Mucosa of rectum (tissue), 2 donors: ENCODE data around the gene SNX9.
"Not testable (repeated sequence)": the region's sequence is repeated elsewhere in the genome, so short reads cannot be mapped to it uniquely, and the experiment has no call there.

Experiments
- H3K27ac ChIP-seq, 2 donors: one replicate each; pipeline ENCODE4 v1.7.0; 2013; ENCODE audit warnings: inconsistent platforms in 2 of 2, low read depth in 2 of 2, low read length in 2 of 2
- H3K27me3 ChIP-seq, 2 donors: one replicate each; pipeline ENCODE4 v1.7.0; 2013; ENCODE audit warnings: low read length in 2 of 2; ENCODE audit not compliant: control insufficient read depth in 2 of 2, insufficient read depth in 2 of 2
- H3K36me3 ChIP-seq, 2 donors: one replicate each; pipeline ENCODE4 v1.7.0; 2013; ENCODE audit warnings: low read length in 2 of 2; ENCODE audit not compliant: control insufficient read depth in 2 of 2, insufficient read depth in 2 of 2
- H3K4me1 ChIP-seq, 2 donors: one replicate each; pipeline ENCODE4 v1.7.0; 2013; ENCODE audit warnings: low read length in 2 of 2, mild to moderate bottlenecking in 1 of 2; ENCODE audit not compliant: control insufficient read depth in 2 of 2, insufficient read depth in 2 of 2
- H3K4me3 ChIP-seq, 2 donors: one replicate each; pipeline ENCODE4 v1.7.0; 2013; ENCODE audit warnings: low read length in 2 of 2
- H3K9ac ChIP-seq, 2 donors: one replicate each; pipeline ENCODE4 v1.7.0; 2013; ENCODE audit warnings: low read length in 2 of 2, low read depth in 1 of 2, mild to moderate bottlenecking in 1 of 2
- H3K9me3 ChIP-seq, 2 donors: one replicate each; pipeline ENCODE4 v1.7.0; 2013; ENCODE audit warnings: low read length in 2 of 2; ENCODE audit not compliant: control insufficient read depth in 2 of 2
- donor health status: healthy.
- donor health status: Normal muscosa, but diverticular disease.

Gene SNX9

DNA sequence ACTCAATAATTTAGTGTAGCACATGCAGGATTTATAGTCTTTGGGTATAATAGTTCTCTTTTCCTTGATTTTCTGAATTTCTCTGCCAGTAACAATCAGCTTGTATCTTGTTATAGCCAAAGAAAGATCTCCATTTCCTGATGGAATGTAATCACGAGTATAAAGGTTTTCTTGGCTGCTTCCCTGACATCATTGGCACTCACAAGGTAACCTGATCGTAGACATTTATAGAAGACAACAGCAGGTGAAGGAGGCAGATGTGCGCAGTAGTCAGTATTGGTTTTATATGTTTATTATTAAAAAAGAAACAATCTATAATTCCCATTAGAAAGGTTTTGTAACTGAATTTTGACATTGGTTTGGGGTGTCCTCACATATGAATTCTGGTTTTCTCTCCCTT is 114.3 kb downstream of the SNX9 start:
- Histone ChIP-seq H3K9ac (no peak overlapping the region), H3K4me1 (no peaks in the 10 kb centered on the region), H3K9me3 (no peaks in the 10 kb centered on the region), H3K36me3 (peaks cover 56 to 67% of the 10 kb centered on the region in 2 donors), H3K27me3 (no peaks in the 10 kb centered on the region), H3K27ac (no peak overlapping the region), H3K4me3 (no peak overlapping the region)

DNA sequence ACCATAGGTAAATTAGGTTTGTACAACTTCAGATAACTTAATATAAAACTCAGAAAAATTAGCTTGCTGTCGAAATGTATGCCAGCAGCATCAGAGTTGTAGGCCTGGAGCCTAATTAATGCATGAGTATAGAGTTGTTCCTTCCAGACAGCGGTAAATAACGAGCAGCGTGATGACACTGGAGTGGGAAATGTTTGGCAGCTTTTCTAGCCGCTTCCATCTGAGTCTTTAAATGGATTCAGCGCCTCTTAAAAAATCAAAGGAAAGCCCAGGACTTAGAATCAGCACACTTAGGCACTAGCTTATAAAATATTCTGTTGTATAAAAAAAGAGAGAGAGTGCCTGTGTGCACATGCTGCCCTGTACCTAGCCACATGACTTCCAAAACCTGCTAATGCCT is 114.9 kb downstream of the SNX9 start:
- peaks cover 62 to 69% of the 10 kb centered on the region in 2 donors for H3K36me3 ChIP-seq
- no peaks in the 10 kb centered on the region for H3K27me3 ChIP-seq
- H3K4me1 ChIP-seq = no peaks in the 10 kb centered on the region
- H3K4me3 ChIP-seq = no peak overlapping the region
- no peak overlapping the region for H3K9ac ChIP-seq
- no peak overlapping the region for H3K27ac ChIP-seq
- H3K9me3 ChIP-seq = no peaks in the 10 kb centered on the region

DNA sequence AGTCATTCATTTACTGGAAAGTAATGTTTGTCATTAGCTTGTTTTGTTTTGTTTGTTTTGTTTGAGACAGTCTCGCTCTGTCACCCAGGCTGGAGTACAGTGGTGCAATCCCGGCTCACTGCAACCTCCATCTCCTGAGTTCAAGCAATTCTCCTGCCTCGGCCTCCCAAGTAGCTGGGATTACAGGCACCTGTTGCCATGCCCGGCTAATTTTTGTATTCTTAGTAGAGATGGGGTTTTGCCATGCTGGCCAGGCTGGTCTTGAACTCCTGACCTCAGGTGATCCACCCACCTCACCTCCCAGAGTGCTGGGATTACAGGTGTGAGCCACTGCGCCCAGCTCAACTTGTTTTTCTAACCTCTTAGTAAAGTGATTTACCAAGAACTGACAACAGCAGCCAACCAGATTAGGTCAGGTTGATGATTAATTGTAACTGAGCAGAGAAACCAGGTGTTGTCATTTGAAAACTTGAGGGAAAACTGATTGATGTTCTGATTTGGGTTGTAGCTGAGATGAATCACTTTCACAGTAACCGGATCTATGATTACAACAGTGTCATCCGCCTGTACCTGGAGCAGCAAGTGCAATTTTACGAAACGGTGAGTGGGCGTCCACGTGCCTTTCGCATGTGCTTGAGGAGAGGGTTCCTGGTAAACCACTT is 117.5 kb downstream of the SNX9 start:
- peaks cover 61 to 68% of the 10 kb centered on the region in 2 donors for H3K36me3 ChIP-seq
- H3K4me3 ChIP-seq, H3K9ac ChIP-seq, H3K27me3 ChIP-seq, H3K27ac ChIP-seq, H3K4me1 ChIP-seq, H3K9me3 ChIP-seq: not testable (repeated sequence)

DNA sequence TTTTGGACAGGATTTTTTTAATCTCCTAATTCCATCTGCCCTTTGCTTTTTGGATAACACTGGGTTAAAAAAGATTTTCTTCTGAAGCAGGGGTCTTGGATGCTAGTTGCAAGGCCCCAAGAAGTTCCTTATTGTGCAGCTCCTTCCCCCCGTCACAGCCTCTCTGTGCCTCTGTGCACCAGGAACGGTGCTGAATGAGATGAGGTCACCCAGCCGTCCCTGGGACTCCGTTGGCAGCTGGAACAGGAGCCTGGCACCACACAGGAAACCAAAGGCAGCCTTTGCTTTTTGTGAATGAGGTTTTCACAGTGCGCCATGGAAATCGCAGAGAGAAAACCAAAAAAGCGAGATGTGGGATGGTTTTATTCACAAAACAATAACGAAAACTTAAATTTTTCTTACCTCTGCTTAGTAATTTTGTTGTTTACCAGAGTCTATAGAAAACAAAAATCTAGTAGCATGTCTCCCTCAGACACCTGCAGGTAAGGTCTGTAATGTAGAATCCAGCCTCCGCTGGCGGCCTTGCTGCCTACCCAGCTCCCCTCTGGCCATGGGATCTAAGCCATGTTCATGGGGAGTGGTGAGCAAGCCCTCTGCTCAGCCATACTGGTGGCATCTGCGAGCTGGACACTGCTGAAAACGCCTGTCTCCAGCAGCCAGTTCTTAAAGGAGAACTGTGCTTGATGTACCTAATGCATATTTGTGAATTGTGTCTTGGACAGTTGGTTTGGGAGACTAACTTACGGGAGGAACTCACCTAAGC is 118.2 kb downstream of the SNX9 start:
- Histone ChIP-seq H3K36me3 (peaks cover 59 to 65% of the 10 kb centered on the region in 2 donors), H3K4me3 (no peak overlapping the region), H3K27ac (no peak overlapping the region), H3K9me3 (no peaks in the 10 kb centered on the region), H3K9ac (no peak overlapping the region), H3K4me1 (no peaks in the 10 kb centered on the region), H3K27me3 (no peaks in the 10 kb centered on the region)

DNA sequence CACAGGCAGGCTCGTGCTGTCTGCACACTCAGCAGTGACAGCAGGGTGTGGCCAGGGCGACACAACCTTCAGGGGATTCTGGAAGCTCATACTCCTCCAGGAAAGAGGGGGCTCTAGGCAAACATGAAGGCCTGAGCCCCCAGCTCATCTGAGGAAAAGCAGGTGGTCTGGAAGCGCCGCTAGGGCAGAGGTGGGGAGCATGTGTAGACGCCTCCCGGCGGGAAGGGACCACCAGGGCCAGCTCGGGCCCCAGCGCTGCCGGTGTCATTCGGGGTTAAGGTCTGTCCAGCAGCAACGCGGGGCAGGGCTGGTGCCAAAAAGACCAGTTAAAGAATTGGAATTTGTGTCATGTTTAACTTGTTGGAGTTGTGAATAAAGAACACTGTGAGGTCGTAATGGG is 119.3 kb downstream of the SNX9 start:
- no peaks in the 10 kb centered on the region for H3K4me1 ChIP-seq
- no peak overlapping the region for H3K27ac ChIP-seq
- H3K27me3 ChIP-seq = no peaks in the 10 kb centered on the region
- H3K36me3 ChIP-seq = peaks cover 52 to 62% of the 10 kb centered on the region in 2 donors
- H3K9ac ChIP-seq = no peak overlapping the region
- H3K9me3 ChIP-seq = no peaks in the 10 kb centered on the region
- H3K4me3 ChIP-seq = no peak overlapping the region

DNA sequence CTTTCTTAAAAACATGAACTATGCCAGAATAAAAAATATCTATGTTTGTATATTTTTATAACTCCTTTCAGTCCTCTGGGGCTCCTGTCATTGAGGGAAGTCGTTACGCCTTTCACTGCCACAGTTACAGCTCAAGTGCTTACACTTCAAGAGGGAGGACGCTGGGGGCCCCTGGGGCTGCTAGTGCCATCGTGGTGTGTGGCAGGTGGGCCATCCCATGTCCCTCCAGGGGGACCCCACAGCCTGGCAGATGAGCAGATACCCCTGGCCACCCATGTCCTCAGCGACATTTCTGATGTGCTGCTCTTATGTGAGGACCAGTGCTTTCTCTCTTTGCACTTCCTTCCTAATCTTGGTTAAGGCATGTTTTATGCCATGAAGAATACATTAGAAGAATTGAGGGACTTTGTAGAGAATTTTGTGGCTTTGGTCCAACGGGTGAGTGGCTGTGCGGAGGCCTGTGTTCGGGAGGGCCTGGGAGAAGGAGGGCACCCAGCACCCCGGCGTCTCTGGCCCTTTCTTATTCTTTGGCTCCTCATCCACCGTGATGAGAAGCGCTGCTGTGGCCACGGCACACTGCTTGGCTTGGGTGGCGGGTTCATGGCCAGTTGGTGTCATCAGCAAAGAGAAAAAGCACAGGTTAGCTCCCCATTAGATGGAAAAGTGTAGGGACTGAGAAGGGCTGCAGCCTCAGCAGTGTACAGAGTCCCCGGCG is 120.4 kb downstream of the SNX9 start:
- Histone ChIP-seq H3K27me3 (no peaks in the 10 kb centered on the region), H3K27ac (no peak overlapping the region), H3K9me3 (no peaks in the 10 kb centered on the region), H3K4me1 (no peaks in the 10 kb centered on the region), H3K36me3 (peaks cover 46 to 53% of the 10 kb centered on the region in 2 donors), H3K9ac (no peak overlapping the region), H3K4me3 (no peak overlapping the region)

DNA sequence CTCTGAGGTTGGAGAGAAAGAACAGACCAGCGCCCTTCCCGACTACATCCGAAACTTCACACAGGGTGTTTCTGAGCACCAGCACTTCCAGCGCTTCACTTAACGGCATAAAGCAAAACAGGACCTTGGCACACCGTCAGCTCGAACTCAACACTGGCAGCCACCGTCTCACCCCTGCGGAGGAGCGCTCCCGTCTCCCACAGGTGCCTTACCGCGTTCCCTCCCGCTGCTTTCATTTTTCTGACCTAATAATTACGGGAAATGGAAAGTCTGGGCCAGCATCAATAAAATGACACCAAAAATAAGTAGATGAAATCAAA is 120.9 kb downstream of the SNX9 start:
- Histone ChIP-seq H3K36me3 (peaks cover 44 to 48% of the 10 kb centered on the region in 2 donors), H3K27me3 (no peaks in the 10 kb centered on the region), H3K9me3 (no peaks in the 10 kb centered on the region), H3K4me3 (no peak overlapping the region), H3K4me1 (no peaks in the 10 kb centered on the region), H3K27ac (no peak overlapping the region), H3K9ac (no peak overlapping the region)

DNA sequence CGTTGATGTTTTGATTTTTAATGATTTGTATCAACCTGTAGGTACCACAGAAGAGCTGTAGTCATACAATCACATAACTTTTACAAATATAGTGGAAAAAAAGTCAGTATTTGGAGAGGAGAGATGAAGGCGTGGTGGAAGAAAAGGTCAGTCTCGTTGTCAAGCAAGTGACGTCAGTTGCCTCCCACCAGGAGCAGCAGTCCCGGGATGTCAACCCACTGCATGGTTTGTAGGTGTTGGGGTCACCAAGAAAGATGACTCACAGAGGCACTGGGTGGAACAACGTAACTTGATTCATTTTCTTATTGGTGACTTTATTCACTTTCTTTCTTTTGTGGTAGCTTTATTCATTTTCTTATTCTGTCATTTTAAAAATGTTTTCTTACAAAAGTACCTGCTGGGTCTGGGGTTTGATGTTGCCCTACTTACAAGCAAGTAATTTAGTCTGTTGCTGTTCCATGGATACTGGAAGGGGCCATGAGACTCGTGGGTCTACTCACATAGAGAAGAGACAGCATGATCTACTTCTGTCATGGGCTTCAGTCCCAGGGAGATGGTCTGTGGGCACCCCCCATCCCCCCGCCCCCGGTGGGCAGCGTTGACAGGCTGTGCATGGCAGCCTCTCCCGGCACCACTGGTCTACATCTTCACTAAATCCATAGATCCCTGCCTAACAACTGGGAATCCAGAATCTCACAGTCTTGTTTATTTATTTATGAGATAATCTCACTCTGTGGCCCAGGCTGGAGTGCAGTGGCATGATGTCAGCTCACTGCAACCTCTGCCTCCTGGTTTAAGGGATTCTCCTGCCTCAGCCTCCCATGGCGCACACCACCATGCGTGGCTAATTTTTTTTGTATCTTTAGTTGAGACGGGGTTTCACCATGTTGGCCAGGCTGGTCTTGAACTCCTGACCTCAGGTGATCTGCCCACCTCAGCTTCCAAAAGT is 122.2 kb downstream of the SNX9 start:
- Histone ChIP-seq H3K9me3 (no peaks in the 10 kb centered on the region), H3K36me3 (peaks cover 33 to 44% of the 10 kb centered on the region in 2 donors), H3K27me3 (no peaks in the 10 kb centered on the region)

DNA sequence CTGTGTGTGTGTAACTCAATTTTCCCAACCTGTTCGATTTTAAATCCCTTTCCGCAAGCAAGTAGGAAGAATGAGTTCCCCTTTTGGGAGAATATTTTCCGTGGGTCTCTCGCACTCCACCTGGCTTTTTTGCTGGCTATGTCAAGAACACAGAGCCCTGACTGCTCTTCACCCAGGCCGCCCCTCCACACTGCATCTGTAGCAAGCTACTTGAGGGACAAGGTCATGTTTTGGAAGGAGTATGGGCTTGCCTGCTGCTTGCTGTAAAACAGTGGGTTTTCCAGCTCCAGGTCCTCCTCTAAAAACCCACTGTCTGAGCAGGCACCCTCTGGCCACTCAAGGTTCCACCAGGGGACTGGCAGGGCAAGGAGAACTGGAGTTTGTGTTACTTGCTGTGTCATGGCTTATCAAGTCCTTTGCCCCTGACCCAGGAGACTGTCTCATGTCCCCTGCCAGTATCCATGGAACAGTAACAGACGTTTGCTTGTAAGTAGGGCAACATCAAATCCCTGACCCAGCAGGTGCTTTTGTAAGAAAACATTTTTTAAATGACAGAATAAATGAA is 123.1 kb downstream of the SNX9 start:
- no peak overlapping the region for H3K27ac ChIP-seq
- no peaks in the 10 kb centered on the region for H3K27me3 ChIP-seq
- no peak overlapping the region for H3K4me3 ChIP-seq
- no peaks in the 10 kb centered on the region for H3K4me1 ChIP-seq
- no peak overlapping the region for H3K9ac ChIP-seq
- H3K9me3 ChIP-seq = no peaks in the 10 kb centered on the region
- peaks cover 29 to 39% of the 10 kb centered on the region in 2 donors for H3K36me3 ChIP-seq

More for the DNA sequence above, 122.2 kb downstream of the SNX9 start:
- Histone ChIP-seq H3K4me3 (no peak overlapping the region), H3K9ac (no peak overlapping the region), H3K4me1 (no peaks in the 10 kb centered on the region), H3K27ac (no peak overlapping the region)
